PC-3 (cell line): ENCODE data around the gene ZFP90. TPM values are rescaled to one million over a fixed set of nuclear protein-coding genes. Genes with fewer than 3 reads are reported as not detected.

Source experiments
- ATAC-seq: fragments of 200-7000 bp; cut with Tn5 transposase; 2 replicates; pipeline ENCODE4 v1.9.1; 2020; ENCODE audit warnings: mild to moderate bottlenecking, moderate library complexity
- BruUV-seq: library from RNA; stranded (reverse); fragments of 400-500 nt; replicated peaks from 2 replicates; lab custom pipeline; 2021; lab: Mats Ljungman, UMichigan
- CTCF ChIA-PET: fragments of 300-600 bp; sonication (Branson Sonifier 250); formaldehyde crosslinking; loops from one replicate; lab custom pipeline; 2022; ENCODE audit warnings: antibody characterized with exemption; lab: Charles Lee
- POLR2A ChIA-PET: fragments of 300-600 bp; sonication (Branson Sonifier 250); formaldehyde crosslinking; loops from one replicate; lab custom pipeline; 2022; ENCODE audit warnings: antibody characterized with exemption; ENCODE audit not compliant: unreplicated experiment; lab: Charles Lee
- DNase-seq: peaks from one replicate; pipeline ENCODE4 v3.0.0-alpha.2; 2015
- H2AFZ ChIP-seq: fragments of 300-600 bp; sonication (generic); 2 replicates; pipeline ENCODE4 v1.6.0; 2016; ENCODE audit warnings: antibody characterized with exemption, low read length
- H3F3A ChIP-seq: fragments of 300-600 bp; sonication (generic); one replicate; pipeline ENCODE4 v1.6.0; 2017; ENCODE audit warnings: antibody characterized with exemption, low read length, control low read depth, mild to moderate bottlenecking; ENCODE audit not compliant: unreplicated experiment
- H3K27ac ChIP-seq: fragments of 300-600 bp; sonication (generic); 2 replicates; pipeline ENCODE4 v1.5.1; 2016; ENCODE audit warnings: mild to moderate bottlenecking, low read length
- H3K27me3 ChIP-seq: fragments of 300-600 bp; sonication (generic); 2 replicates; pipeline ENCODE4 v1.6.1; 2016; ENCODE audit warnings: low read length, mixed read lengths
- H3K36me3 ChIP-seq: fragments of 300-600 bp; sonication (generic); 2 replicates; pipeline ENCODE4 v1.6.1; 2016; ENCODE audit warnings: low read depth, mixed run types, low read length, mixed read lengths
- H3K4me1 ChIP-seq: fragments of 300-600 bp; sonication (generic); 2 replicates; pipeline ENCODE4 v1.5.1; 2016; ENCODE audit warnings: low read length; ENCODE audit not compliant: insufficient read depth
- H3K4me2 ChIP-seq: fragments of 300-600 bp; sonication (generic); 2 replicates; pipeline ENCODE4 v1.6.0; 2016; ENCODE audit warnings: low read length
- H3K4me3 ChIP-seq: fragments of 300-600 bp; sonication (generic); 2 replicates; pipeline ENCODE4 v1.5.1; 2016; ENCODE audit warnings: mild to moderate bottlenecking, low read length, mixed read lengths
- H3K79me2 ChIP-seq: fragments of 300-600 bp; sonication (generic); 2 replicates; pipeline ENCODE4 v1.6.1; 2017; ENCODE audit warnings: low read length, mixed read lengths
- H3K9ac ChIP-seq: fragments of 300-600 bp; sonication (generic); 2 replicates; pipeline ENCODE4 v1.6.0; 2016; ENCODE audit warnings: mild to moderate bottlenecking, low read length
- H3K9me2 ChIP-seq: fragments of 300-600 bp; sonication (generic); replicated peaks from 2 replicates; pipeline ENCODE4 v1.6.1; 2016; ENCODE audit warnings: mixed run types, low read length, mixed read lengths
- H3K9me3 ChIP-seq: fragments of 300-600 bp; sonication (generic); 2 replicates; pipeline ENCODE4 v1.6.1; 2016; ENCODE audit warnings: low read length, mixed read lengths
- H4K20me1 ChIP-seq: fragments of 300-600 bp; sonication (generic); 2 replicates; pipeline ENCODE4 v1.6.1; 2016; ENCODE audit warnings: low read length, mixed read lengths
- CTCF ChIP-seq: fragments of 300-600 bp; sonication (generic); conservative IDR thresholded peaks from 2 replicates; pipeline ENCODE4 v1.5.1; 2017; ENCODE audit warnings: antibody characterized with exemption, low read depth, mild to moderate bottlenecking, low read length
- EZH2 ChIP-seq: fragments of 300-600 bp; sonication (generic); IDR thresholded peaks from one replicate; pipeline ENCODE4 v1.6.1; 2017; ENCODE audit warnings: antibody characterized with exemption, mild to moderate bottlenecking, low read length; ENCODE audit not compliant: unreplicated experiment
- EZH2phosphoT487 ChIP-seq: fragments of 300-600 bp; sonication (generic); IDR thresholded peaks from 2 replicates; pipeline ENCODE4 v1.6.1; 2018; ENCODE audit warnings: mild to moderate bottlenecking, antibody characterized with exemption, low read length, borderline replicate concordance
- intact Hi-C: fragments of 100-400 bp; cut with micrococcal nuclease; formaldehyde crosslinking; loops from 2 replicates; pipeline ENCODE4 v1.9.0; 2023
- total RNA-seq: library from RNA; depleted of rRNA; stranded (reverse); fragments of >200 nt; gene quantifications from 2 replicates; pipeline ENCODE4 v1.2.3, GENCODE V29; 2014

Gene ZFP90
- total RNA-seq, 1 experiment from 2014 or later: 18.9 TPM

GRCh38 chr16:68607443-68607842 lies 68.4 kb downstream of the ZFP90 start:
- Histone ChIP-seq H3F3A (no peaks in the 10 kb centered on the region), H3K36me3 (no peaks in the 10 kb centered on the region), H3K79me2 (no peaks in the 10 kb centered on the region), H3K4me3 (no peak overlapping the region), H3K9me3 (no peaks in the 10 kb centered on the region), H3K4me2 (no peak overlapping the region), H3K27me3 (no peaks in the 10 kb centered on the region), H3K4me1 (no peaks in the 10 kb centered on the region), H3K9me2 (no peaks in the 10 kb centered on the region), H4K20me1 (no peaks in the 10 kb centered on the region), H3K9ac (no peak overlapping the region), H3K27ac (no peak overlapping the region), H2AFZ (no peak overlapping the region)
- no TSS peak for BruUV-seq
- POLR2A ChIA-PET: no interaction called here
- intact Hi-C loops: no loop called here
- CTCF ChIA-PET: no interaction called here
- DNase-seq: no peak
- no peak for ATAC-seq
- TF ChIP-seq EZH2phosphoT487: no peak
- no peak for TF ChIP-seq EZH2
- no peak for TF ChIP-seq CTCF

- no TSS peak for BruUV-seq
- Histone ChIP-seq H3K79me2 (no peaks in the 10 kb centered on the region), H4K20me1 (no peaks in the 10 kb centered on the region), H3K9ac (no peak overlapping the region), H3K27ac (no peak overlapping the region), H3K4me3 (no peak overlapping the region), H3F3A (no peaks in the 10 kb centered on the region), H3K4me2 (no peak overlapping the region), H3K9me2 (no peaks in the 10 kb centered on the region), H3K27me3 (no peaks in the 10 kb centered on the region), H3K9me3 (no peaks in the 10 kb centered on the region), H2AFZ (no peak overlapping the region), H3K4me1 (no peaks in the 10 kb centered on the region), H3K36me3 (no peaks in the 10 kb centered on the region)
- DNase-seq (no peak), ATAC-seq (no peak)
- TF ChIP-seq CTCF: no peak
- TF ChIP-seq EZH2: no peak
- CTCF ChIA-PET: no interaction called here
- POLR2A ChIA-PET: no interaction called here
- intact Hi-C loops: no loop called here
These were observed 69.2 kb downstream of the ZFP90 start for GRCh38 chr16:68608330-68608729.

- no peaks in the 10 kb centered on the region for H4K20me1 ChIP-seq
- H2AFZ ChIP-seq: no peak overlapping the region
- DNase-seq: no peak
- POLR2A ChIA-PET: no interaction called here
- no peaks in the 10 kb centered on the region for H3K9me3 ChIP-seq
- H3K36me3 ChIP-seq: no peaks in the 10 kb centered on the region
- no peak overlapping the region for H3K4me2 ChIP-seq
- no peak overlapping the region for H3K27ac ChIP-seq
- BruUV-seq: no TSS peak
- H3K27me3 ChIP-seq: no peaks in the 10 kb centered on the region
- no peak overlapping the region for H3K4me3 ChIP-seq
- TF ChIP-seq EZH2: no peak
- TF ChIP-seq CTCF: no peak
- no peak for TF ChIP-seq EZH2phosphoT487
- no peaks in the 10 kb centered on the region for H3K9me2 ChIP-seq
- H3F3A ChIP-seq: no peaks in the 10 kb centered on the region
- H3K79me2 ChIP-seq: no peaks in the 10 kb centered on the region
- CTCF ChIA-PET: no interaction called here
- no peaks in the 10 kb centered on the region for H3K4me1 ChIP-seq
- intact Hi-C loops: no loop called here
- no peak overlapping the region for H3K9ac ChIP-seq
- no peak for ATAC-seq
These were observed 73.9 kb downstream of the ZFP90 start for GRCh38 chr16:68612996-68613395.
